Prostate gland (tissue), 2 donors: ENCODE measurements around the gene ECSIT.

Experiments used
- CTCF ChIP-seq, 4 experiments: fragments of 200-600 bp in 2 of 4; fragments of 450-650 bp in 2 of 4; sonication (generic) in 2 of 4; IDR thresholded peaks; 1 replicate in 3 of 4; 2 replicates in 1 of 4; pipeline ENCODE4 v1.5.1; 2016 to 2019; ENCODE audit warnings: antibody characterized with exemption in 4 of 4, mild to moderate bottlenecking in 2 of 4, moderate library complexity in 2 of 4
- POLR2AphosphoS5 ChIP-seq: sonication (generic); formaldehyde crosslinking; IDR thresholded peaks from one replicate; pipeline ENCODE4 v1.6.1; 2017; ENCODE audit warnings: antibody characterized with exemption

- TF ChIP-seq CTCF (IDR thresholded peaks at IDR 0.05): no peak
- TF ChIP-seq POLR2AphosphoS5: no peak
Observed at GRCh38 chr19:11456659-11457058, 72.3 kb downstream of the ECSIT start.
